ENCODE data around the gene TAF4B. TPM values are rescaled to one million over a fixed set of nuclear protein-coding genes. Genes with fewer than 3 reads are reported as not detected.
"Not testable (repeated sequence)": the region's sequence is repeated elsewhere in the genome, so short reads cannot be mapped to it uniquely, and the experiment has no call there.

Gene TAF4B
- total RNA-seq, 4 donors from 2014 or later, result 3.7 to 11.9 (median 7.1) TPM

- intact Hi-C loops (cut with DNase I; ENCODE audit: low total_unique reads); H3K4me1 ChIP-seq: not testable (repeated sequence)
These were observed 16.1 kb downstream of the TAF4B start for GRCh38 chr18:26242392-26242791.

GRCh38 chr18:26245434-26245833, 19.2 kb downstream of the TAF4B start:
- H3K4me3 ChIP-seq; DNase-seq; H3K27me3 ChIP-seq; H3K4me1 ChIP-seq; intact Hi-C loops (cut with DNase I; ENCODE audit: low total_unique reads); H3K27ac ChIP-seq; H3K9me3 ChIP-seq; H3K36me3 ChIP-seq: not testable (repeated sequence)
- WGBS, 2 donors (ENCODE audit: low coverage in 1 of 2), result 87 to 98% methylated on average over 3 to 5 of the region's 5 CpGs
- in situ Hi-C loops (cut with MboI; ENCODE audit: low pct_ligation_motif_present in 1 of 4, low pct_unique_long_range_greater_than_20kb in 1 of 4, low sequenced_read_pairs in 3 of 4), result loop anchor here in 1 of 4 donors (25.0 kb wide), 1 partner anchor 233 kb away; no protein-coding TSS in a partner anchor

More at GRCh38 chr18:26242392-26242791, 16.1 kb downstream of the TAF4B start:
- H3K27ac ChIP-seq, DNase-seq, H3K36me3 ChIP-seq, H3K9me3 ChIP-seq, H3K27me3 ChIP-seq, H3K4me3 ChIP-seq: not testable (repeated sequence)
- WGBS, 2 donors (ENCODE audit: low coverage in 1 of 2), result 60 to 92% methylated on average over 1 to 4 of the region's 4 CpGs
- in situ Hi-C loops (cut with MboI; ENCODE audit: low pct_ligation_motif_present in 1 of 4, low pct_unique_long_range_greater_than_20kb in 1 of 4, low sequenced_read_pairs in 3 of 4), result loop anchor here in 1 of 4 donors (25.0 kb wide), 1 partner anchor 230 kb away; no protein-coding TSS in a partner anchor

GRCh38 chr18:26252411-26252810, 26.2 kb downstream of the TAF4B start:
- Histone ChIP-seq H3K4me1 (no peaks in the 10 kb centered on the region), H3K36me3 (no peaks in the 10 kb centered on the region), H3K9me3 (no peaks in the 10 kb centered on the region), H3K27ac (no peak overlapping the region), H3K4me3 (no peak overlapping the region), H3K27me3 (no peaks in the 10 kb centered on the region)
- in situ Hi-C loops (cut with MboI; ENCODE audit: low pct_ligation_motif_present in 1 of 4, low pct_unique_long_range_greater_than_20kb in 1 of 4, low sequenced_read_pairs in 3 of 4), result no loop called here
- TF ChIP-seq POLR2A (IDR thresholded peaks at IDR 0.05) (no peak), CTCF (IDR thresholded peaks at IDR 0.05) (no peak), POLR2AphosphoS5 (IDR thresholded peaks at IDR 0.05) (no peak), EP300 (IDR thresholded peaks at IDR 0.05; ENCODE audit: low read depth) (no peak)
- intact Hi-C loops (cut with DNase I; ENCODE audit: low total_unique reads), result no loop called here
- DNase-seq, result no peak
- 76 to 83% methylated on average over 3 of the region's 3 CpGs for WGBS, 2 donors (ENCODE audit: low coverage in 1 of 2)

GRCh38 chr18:26254808-26255207, 28.6 kb downstream of the TAF4B start:
- H3K27me3 ChIP-seq; H3K4me1 ChIP-seq; intact Hi-C loops (cut with DNase I; ENCODE audit: low total_unique reads); DNase-seq; H3K27ac ChIP-seq; H3K4me3 ChIP-seq; H3K36me3 ChIP-seq; in situ Hi-C loops (cut with MboI; ENCODE audit: low pct_ligation_motif_present in 1 of 4, low pct_unique_long_range_greater_than_20kb in 1 of 4, low sequenced_read_pairs in 3 of 4); H3K9me3 ChIP-seq: not testable (repeated sequence)

GRCh38 chr18:26255695-26256622, 29.7 kb downstream of the TAF4B start:
- Histone ChIP-seq H3K27ac (no peak overlapping the region), H3K36me3 (no peaks in the 10 kb centered on the region), H3K4me1 (no peaks in the 10 kb centered on the region), H3K9me3 (no peaks in the 10 kb centered on the region), H3K27me3 (no peaks in the 10 kb centered on the region), H3K4me3 (no peak overlapping the region)
- TF ChIP-seq POLR2AphosphoS5 (IDR thresholded peaks at IDR 0.05), result no peak
- in situ Hi-C loops (cut with MboI; ENCODE audit: low pct_ligation_motif_present in 1 of 4, low pct_unique_long_range_greater_than_20kb in 1 of 4, low sequenced_read_pairs in 3 of 4) (no loop called here), intact Hi-C loops (cut with DNase I; ENCODE audit: low total_unique reads) (no loop called here)
- WGBS, 2 donors (ENCODE audit: low coverage in 1 of 2), result 58 to 75% methylated on average over 3 to 14 of the region's 14 CpGs
- DNase-seq, result no peak

GRCh38 chr18:26258711-26259110, 32.5 kb downstream of the TAF4B start:
- 99 to 100% methylated on average over 3 of the region's 3 CpGs for WGBS, 2 donors (ENCODE audit: low coverage in 1 of 2)

GRCh38 chr18:26259416-26259815, 33.2 kb downstream of the TAF4B start:
- in situ Hi-C loops (cut with MboI; ENCODE audit: low pct_ligation_motif_present in 1 of 4, low pct_unique_long_range_greater_than_20kb in 1 of 4, low sequenced_read_pairs in 3 of 4); intact Hi-C loops (cut with DNase I; ENCODE audit: low total_unique reads); H3K4me1 ChIP-seq; H3K27me3 ChIP-seq; H3K4me3 ChIP-seq; DNase-seq; H3K27ac ChIP-seq; H3K36me3 ChIP-seq; H3K9me3 ChIP-seq: not testable (repeated sequence)
- WGBS, 2 donors (ENCODE audit: low coverage in 1 of 2), result 92 to 100% methylated on average over 2 to 4 of the region's 4 CpGs

More at GRCh38 chr18:26258711-26259110, 32.5 kb downstream of the TAF4B start:
- intact Hi-C loops (cut with DNase I; ENCODE audit: low total_unique reads), result no loop called here
- no peak overlapping the region for H3K27ac ChIP-seq
- DNase-seq, result no peak
- no peaks in the 10 kb centered on the region for H3K9me3 ChIP-seq
- H3K4me3 ChIP-seq, result no peak overlapping the region
- no peak for TF ChIP-seq POLR2A (IDR thresholded peaks at IDR 0.05)
- H3K36me3 ChIP-seq, result no peaks in the 10 kb centered on the region
- no peaks in the 10 kb centered on the region for H3K27me3 ChIP-seq
- H3K4me1 ChIP-seq, result no peaks in the 10 kb centered on the region
- in situ Hi-C loops (cut with MboI; ENCODE audit: low pct_ligation_motif_present in 1 of 4, low pct_unique_long_range_greater_than_20kb in 1 of 4, low sequenced_read_pairs in 3 of 4), result no loop called here

All from transverse colon (tissue), 4 donors.